Epithelial cell of esophagus (primary cell): Measurements from ENCODE around the gene TMEM151B.

Experiments
- DNase-seq: peaks from one replicate; pipeline ENCODE4 v3.0.0; 2010; ENCODE audit warnings: low read depth
- H3K4me3 ChIP-seq: 2 replicates; pipeline ENCODE4 v1.5.1; 2011; ENCODE audit warnings: mild to moderate bottlenecking, low read length, control low read depth
- TF ChIP-seq, protein P1 (sequence below): IDR thresholded peaks from 2 replicates; pipeline ENCODE4 v1.5.1; 2011; ENCODE audit warnings: low read depth, mild to moderate bottlenecking, low read length, control low read depth, inconsistent platforms; ENCODE audit not compliant: insufficient read depth; ENCODE audit errors: missing control alignments

Gene TMEM151B

DNA sequence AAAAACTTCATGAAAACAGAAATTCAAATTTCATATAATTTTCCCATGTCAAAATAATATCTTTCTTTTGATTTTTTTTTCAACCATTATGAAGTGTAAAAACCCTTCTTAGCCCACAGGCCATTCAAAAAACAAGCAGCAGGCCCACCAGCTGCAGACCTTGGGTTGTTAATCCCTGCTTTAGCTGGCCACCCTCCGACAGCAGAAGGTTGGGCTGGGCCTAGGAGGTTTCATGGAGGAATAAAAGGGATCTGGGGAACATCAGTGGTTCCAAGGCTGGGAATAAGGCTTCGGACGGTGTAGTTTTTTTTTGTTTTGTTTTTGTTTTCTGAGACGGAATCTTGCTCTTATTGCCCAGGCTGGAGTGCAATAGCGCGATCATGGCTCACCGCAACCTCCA, 26.9 kb upstream of the TMEM151B start:
- DNase-seq, result no peak
- TF ChIP-seq, protein P1, sequence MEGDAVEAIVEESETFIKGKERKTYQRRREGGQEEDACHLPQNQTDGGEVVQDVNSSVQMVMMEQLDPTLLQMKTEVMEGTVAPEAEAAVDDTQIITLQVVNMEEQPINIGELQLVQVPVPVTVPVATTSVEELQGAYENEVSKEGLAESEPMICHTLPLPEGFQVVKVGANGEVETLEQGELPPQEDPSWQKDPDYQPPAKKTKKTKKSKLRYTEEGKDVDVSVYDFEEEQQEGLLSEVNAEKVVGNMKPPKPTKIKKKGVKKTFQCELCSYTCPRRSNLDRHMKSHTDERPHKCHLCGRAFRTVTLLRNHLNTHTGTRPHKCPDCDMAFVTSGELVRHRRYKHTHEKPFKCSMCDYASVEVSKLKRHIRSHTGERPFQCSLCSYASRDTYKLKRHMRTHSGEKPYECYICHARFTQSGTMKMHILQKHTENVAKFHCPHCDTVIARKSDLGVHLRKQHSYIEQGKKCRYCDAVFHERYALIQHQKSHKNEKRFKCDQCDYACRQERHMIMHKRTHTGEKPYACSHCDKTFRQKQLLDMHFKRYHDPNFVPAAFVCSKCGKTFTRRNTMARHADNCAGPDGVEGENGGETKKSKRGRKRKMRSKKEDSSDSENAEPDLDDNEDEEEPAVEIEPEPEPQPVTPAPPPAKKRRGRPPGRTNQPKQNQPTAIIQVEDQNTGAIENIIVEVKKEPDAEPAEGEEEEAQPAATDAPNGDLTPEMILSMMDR, result no peak

GRCh38 chr6:44245391-44245911, 24.8 kb upstream of the TMEM151B start:
- TF ChIP-seq, protein P1, result no peak
- DNase-seq, result no peak
- peak overlapping the region; percentile 100 for H3K4me3 ChIP-seq

More for the DNA sequence above, 26.9 kb upstream of the TMEM151B start:
- H3K4me3 ChIP-seq, result no peak overlapping the region

DNA sequence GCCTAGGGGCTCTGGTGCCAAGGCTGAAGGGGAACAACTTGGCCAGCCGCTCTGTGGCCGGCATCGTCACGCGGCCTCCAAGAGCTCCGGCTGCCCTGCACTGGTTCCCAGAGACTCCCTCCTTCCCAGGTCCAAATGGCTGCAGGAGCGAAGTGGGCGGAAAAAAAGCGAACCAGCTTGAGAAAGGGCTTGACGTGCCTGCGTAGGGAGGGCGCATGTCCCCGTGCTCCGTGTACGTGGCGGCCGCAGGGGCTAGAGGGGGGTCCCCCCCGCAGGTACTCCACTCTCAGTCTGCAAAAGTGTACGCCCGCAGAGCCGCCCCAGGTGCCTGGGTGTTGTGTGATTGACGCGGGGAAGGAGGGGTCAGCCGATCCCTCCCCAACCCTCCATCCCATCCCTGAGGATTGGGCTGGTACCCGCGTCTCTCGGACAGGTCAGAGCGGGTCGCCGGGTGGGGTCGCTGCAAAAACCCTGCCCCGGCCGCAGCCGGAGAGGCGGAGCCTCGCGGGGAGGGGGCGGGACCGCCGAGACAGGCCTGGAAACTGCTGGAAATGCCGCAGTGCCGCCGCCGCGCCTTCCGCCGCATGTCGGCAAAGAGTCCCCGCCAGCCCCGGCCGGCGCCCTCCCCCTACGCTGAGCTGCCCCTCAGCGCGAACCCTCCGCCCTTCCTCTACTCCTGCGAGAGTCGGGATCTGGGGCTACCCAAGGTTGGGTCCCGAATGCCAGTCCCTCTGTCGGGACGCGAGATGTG, 24.2 kb upstream of the TMEM151B start:
- TF ChIP-seq, protein P1, result no peak
- peak; percentile 83 for DNase-seq
- peak overlapping the region; percentile 100 for H3K4me3 ChIP-seq

DNA sequence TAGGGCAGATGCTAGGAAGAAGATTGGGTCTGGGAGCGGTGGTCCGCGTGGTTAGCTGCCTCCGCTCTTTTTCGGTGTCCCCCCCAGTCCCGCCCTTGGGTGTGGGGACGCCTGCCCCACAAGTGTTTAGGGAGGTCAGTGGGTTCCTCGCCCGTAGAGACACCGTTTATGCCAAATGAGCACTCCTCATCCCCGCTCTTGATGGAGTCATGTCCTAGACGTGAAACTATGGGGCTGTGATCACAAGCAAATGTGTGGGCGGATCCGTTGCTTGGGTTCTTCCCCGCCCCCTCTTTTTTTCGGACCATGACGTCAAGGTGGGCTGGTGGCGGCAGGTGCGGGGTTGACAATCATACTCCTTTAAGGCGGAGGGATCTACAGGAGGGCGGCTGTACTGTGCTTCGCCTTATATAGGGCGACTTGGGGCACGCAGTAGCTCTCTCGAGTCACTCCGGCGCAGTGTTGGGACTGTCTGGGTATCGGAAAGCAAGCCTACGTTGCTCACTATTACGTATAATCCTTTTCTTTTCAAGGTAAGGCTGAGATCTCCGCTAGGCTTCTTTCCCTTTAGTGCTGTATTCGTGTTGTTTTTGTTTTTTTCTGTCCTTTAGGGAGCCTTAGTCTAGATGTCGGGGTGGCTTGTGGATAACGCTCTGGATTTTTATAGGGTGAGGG, 23.4 kb upstream of the TMEM151B start, which contains the start of gene HSP90AB1:
Gene HSP90AB1, plus strand, starts transcription at position 439 of the 675 bp plus-strand sequence. CDS start 1,529 bp downstream, outside the sequence.
- TF ChIP-seq, protein P1, result no peak
- peak within 1 kb of the TSS; percentile 100 for H3K4me3 ChIP-seq
- DNase-seq, result peak; percentile 100

DNA sequence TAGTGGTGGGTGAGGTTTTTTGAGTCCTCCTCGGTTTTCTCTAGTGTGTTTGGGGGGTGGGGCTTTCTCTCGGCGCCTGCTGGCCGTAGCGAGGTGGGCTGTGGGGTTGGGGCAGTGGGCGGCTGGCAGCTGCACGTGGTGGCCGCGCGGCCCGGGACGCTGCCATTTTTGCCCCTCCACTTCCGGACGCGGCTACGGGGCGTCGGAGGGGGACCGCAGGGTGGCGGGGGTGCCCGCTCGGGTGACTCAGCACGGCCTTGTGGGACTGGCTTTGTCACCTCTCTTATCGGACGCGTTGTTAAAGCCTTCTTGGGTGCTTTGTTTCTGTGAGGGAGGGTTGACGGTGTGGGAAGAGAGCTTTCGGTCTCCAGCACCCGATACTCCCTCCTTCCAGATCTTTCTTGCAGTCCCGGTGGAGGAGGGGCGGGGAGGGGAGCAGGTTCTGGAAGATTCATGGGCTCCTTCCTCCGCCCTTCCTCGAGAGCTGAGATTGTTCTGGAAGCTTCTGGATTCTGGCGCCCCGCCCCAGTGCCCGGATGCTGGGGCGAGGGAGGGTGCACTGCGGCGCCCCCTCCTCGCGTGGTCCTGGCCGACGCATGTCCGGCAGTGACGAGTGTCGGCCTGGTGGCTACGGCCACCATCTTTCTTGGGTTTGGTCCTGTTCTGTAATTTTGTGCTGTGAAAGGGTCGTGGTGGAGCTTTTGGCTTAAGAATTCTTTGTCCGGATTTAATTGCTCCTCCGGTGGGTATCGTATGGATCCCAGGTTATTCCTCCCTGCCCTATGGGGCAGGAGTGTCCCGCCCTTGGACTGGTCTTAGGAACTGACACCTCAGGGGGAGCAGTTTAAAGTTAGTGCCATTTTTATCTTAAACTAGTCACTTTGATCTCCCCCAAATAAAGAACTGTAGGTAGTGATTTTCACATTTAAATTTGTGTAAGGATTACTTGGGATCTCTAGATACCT, 22.6 kb upstream of the TMEM151B start:
- TF ChIP-seq, protein P1, result no peak
- H3K4me3 ChIP-seq, result peak overlapping the region; percentile 100
- peak; percentile 50 for DNase-seq

DNA sequence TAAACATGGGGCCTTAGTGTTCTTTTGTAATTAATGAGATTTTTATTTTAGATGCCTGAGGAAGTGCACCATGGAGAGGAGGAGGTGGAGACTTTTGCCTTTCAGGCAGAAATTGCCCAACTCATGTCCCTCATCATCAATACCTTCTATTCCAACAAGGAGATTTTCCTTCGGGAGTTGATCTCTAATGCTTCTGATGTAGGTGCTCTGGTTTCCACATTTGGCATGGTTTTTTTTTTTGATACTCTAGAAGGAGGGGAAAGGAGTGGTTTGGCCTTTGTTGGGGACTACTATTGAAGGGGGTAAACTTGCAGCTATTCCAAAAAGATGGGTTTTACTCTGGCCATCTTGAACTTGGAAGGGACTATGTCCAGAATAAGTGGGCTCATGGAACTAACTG, 21.7 kb upstream of the TMEM151B start:
- peak overlapping the region; percentile 100 for H3K4me3 ChIP-seq
- TF ChIP-seq, protein P1, result no peak
- no peak for DNase-seq
